NOMO-1 (cell line): ENCODE data around the gene TRIM17.
A peak's percentile ranks its signal among the peaks of the same experiment; 100 is the strongest.

ENCODE experiments used
- DNase-seq, 2 experiments: peaks; one replicate each; lab custom pipeline; 2025; ENCODE audit not compliant: unreplicated experiment in 2 of 2; lab: John Stamatoyannopoulos, UW

The TRIM17 gene

DNA sequence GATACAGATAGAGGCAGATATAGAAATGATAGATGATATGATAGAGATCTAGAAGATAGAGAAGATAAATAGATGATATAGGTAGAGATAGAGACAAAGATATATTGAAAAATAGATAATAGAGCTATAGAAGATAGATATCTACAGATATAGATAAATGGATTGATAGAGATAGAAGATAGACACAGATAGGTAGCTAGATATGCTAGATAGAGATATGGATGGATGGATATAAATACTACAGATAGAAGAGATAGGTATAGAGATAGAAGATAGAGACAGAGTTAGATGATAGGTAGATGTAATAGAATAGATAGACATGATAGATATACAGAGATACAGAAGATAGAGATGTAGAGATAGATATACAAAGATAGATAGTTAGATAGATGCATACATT is 31.4 kb downstream of the TRIM17 start:
- DNase-seq = no peak

DNA sequence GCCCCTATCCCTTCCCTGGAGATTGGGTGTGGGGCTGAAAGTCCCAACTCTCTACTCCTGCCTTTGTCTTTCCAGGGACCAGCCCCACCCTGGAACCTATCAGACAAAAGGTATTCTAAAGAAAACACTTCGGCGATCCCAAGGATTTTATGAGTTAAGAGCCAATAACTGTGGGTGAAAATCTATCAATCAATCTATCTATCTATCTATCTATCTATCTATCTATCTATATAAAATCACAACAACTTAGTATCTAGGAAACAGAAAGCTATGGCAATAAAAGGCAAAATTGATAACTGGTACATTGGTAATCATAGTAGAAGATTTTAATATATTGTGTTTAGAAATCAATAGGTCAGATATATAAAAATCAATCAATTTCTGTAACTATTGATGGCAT is 32.9 kb downstream of the TRIM17 start:
- DNase-seq = no peak

DNA sequence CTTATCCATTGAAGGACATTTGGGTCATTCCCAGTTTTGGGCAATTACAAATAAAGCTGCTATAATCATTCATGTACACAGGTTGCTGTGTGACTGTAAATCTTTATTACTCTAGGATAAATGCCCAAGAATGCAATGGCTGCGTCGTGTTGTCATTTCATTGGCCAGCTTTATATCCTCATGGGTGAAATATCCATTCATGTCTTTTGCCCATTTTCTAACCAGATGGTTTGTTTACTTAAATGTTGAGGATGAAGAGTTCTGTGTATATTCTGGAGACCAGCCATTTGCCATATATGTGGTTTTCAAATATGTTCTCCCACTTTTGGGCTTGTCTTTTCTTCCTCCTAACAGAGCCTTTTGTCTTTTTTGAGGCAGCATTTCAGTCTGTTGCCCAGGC is 35.3 kb downstream of the TRIM17 start:
- no peak for DNase-seq

- DNase-seq = no peak
These were observed 37.0 kb downstream of the TRIM17 start for GRCh38 chr1:228379666-228380065.

DNA sequence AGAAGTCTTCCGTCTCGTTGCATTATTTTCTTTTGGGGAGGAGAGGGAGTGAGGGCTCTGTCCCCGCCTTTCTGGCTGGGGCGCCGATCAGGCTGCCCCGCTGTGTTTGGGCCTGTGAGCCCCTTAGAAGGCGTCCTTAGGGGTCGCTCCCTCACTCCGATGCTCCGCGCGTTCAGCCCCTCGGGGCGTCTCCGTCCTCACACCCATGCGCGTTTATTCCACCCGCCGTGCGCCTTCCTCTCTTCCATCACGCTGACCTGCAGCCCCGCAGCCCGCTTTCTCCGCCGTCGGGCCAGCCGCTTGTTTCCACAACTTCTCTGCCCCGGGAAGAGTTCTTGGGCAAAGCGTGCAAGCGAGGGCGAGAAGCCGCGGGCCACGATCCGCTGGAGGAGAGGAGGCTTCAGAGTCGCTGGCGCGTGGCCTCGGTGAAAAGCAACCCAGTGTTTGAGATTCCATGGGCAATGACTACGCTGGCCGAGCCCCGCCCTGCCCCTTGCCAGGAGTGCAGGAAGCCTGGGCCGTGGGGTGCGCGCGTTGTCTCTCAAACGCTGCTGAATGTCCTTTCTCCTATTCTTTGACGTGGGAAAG is 37.7 kb downstream of the TRIM17 start:
- DNase-seq = peak; percentile 7 to 18

DNA sequence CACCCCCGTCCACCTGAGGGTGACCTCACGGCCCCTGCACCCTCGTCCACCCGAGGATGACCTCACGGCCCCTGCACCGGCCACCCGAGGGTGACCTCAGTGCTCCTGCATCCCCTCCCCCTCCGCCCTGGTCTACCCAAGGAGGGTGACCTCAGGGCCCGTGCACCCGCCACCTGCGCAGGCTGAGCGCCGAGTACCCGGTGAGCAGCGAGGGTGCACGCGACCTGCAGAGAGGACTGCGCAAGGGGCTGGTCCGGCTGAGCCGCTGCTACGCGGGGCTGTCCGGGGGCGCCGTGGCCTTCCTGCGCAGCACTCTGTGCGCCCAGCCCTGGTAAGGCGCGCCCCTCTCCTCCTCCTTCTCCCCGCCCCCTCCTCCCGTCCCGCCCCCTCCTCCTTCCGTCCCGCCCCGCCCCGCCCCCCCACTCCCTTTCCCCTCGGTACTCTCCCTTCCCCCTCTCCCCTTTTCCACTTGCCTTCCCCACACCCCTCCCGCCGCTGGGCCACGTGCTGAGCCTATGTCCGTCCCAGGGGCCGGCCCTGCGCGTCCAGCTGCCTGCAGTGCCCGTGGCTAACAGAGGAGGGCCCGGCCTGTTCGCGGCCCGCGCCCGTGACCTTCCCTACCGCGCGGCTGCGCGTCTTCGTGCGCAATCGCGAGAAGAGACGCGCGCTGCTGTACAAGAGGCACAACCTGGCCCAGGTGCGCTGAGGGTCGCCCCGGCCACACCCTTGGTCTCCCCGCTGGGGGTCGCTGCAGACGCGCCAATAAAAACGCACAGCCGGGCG is 38.4 kb downstream of the TRIM17 start:
- peak; percentile 46 to 75 for DNase-seq

DNA sequence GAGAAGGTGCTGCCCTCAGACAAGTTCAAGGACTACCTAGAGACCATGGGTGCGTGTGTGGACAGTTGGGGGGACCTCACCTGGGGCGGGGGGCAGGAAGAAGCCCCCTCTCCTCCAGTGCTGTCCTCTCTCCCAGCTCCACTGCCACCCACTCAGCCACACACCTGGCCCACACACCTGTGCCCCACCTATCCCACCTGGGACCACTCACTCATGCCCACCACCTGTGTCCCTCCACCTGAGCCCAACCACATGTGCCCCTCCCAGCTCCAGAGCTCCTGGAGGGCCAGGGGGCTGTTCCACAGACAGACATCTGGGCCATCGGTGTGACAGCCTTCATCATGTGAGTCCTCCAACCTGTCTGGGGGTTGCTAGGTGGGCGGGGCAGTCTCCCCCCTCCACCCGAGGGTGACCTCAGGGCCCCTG is 39.0 kb downstream of the TRIM17 start:
- no peak for DNase-seq

DNA sequence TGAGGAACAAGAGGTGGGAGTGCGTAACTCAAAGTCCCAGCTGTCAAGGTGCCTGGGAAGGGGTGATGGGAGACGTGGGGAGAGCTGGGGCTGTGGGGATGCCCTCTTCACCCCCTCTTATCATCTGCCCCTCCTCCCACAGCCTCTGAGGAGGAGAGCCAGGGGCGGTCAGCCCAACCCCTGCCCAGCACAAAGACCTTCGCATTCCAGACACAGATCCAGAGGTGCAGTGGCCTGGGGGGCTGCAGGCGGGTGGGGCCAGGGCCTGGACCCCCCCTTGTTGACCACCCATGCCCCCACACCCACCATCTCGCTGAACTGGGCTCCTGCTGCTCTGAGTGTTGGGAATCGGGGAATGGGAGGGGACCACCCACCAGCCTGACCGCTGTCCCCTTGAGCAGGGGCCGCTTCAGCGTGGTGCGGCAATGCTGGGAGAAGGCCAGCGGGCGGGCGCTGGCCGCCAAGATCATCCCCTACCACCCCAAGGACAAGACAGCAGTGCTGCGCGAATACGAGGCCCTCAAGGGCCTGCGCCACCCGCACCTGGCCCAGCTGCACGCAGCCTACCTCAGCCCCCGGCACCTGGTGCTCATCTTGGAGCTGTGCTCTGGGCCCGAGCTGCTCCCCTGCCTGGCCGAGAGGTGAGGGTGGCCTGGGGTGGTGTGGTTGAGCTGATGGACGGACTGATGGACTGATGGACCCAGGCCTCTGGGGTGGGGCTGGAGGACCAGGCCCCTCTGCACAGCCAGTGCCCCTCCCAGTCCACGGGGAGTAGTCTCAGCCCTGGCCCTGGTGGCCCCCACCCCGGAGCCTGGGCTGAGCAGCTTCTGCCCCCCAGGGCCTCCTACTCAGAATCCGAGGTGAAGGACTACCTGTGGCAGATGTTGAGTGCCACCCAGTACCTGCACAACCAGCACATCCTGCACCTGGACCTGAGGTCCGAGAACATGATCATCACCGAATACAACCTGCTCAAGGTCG is 39.7 kb downstream of the TRIM17 start:
- no peak for DNase-seq

DNA sequence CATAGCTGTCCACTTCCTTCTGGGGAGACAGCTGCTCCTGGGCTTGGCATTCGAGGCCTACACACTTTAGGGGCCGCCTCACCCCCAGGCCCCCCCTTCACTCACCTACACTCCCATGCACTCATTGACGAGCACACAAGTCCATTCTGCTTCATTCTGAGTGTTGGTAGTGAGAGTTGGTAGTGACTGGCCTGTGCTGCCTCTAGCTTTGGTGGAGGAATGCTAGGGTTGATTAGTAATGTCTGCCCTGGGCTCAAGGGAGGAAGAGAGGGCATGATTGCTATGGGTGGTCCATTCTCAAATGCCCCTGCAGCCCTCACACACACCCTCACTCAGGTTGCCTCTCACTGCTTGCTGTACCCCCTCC is 40.4 kb downstream of the TRIM17 start:
- DNase-seq = no peak

DNA sequence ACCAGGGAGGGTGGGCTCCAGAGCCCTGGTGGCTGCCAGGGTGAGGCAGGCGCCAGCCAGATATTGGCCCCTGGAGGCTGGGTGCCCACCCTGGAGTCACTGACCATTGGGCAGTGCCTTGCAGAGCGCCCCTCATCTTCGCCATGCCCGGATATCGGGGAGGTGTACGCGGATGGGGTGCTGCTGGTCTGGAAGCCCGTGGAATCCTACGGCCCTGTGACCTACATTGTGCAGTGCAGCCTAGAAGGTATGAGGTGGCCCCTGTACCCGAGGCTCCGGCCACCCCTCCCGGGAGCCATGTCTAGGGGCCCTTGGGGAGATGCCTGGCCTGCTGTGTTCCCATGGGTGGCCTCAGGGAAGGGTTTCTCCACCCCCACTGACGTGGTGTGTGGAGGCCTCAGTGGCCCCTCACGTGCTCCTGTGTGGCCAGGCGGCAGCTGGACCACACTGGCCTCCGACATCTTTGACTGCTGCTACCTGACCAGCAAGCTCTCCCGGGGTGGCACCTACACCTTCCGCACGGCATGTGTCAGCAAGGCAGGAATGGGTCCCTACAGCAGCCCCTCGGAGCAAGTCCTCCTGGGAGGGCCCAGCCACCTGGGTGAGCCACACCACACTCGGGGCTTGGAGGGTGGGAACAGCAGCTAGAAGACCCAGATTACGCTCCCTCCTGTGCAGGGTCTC is 40.9 kb downstream of the TRIM17 start:
- DNase-seq = no peak

DNA sequence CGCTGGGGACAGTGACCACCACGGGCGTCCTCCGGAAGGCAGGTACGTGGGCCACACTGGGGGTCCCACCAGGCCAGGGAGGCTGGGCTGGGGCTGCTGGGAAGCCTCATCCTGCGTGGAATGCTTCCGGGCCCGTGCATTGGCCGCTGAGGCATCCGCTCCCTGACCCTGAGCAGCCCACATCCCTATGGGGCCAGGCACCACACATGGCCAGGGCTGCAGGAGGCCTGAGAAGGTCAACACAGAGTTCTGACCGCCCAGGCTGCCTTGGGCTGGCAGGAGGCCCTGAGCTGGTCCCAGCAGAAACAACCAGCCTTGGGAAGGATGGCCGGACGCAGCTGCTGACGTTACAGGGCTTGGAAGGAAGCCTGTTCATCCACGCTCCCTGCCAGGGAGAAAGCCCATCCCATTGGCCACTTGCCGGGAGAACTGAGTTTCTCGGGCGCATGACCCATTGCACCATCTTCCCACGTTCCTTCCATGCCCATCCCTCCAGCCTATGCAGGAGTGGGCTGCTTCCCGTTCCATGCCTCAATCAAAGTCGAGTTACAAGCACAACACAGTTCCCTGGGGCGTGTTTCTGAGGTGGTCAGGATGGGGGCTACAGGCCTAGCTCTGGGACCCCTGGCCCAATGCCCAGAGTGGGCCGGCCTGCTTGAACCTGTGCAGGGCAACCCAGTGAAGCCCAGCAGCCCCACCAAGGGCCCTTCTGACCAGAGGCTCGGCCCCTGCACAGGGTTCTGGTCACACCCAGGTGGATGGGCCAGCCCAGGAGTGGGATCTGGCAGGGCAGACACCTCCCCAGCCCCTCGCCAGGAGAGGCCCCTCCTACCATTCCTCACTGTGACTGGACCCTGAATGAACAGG is 41.7 kb downstream of the TRIM17 start:
- no peak for DNase-seq

DNA sequence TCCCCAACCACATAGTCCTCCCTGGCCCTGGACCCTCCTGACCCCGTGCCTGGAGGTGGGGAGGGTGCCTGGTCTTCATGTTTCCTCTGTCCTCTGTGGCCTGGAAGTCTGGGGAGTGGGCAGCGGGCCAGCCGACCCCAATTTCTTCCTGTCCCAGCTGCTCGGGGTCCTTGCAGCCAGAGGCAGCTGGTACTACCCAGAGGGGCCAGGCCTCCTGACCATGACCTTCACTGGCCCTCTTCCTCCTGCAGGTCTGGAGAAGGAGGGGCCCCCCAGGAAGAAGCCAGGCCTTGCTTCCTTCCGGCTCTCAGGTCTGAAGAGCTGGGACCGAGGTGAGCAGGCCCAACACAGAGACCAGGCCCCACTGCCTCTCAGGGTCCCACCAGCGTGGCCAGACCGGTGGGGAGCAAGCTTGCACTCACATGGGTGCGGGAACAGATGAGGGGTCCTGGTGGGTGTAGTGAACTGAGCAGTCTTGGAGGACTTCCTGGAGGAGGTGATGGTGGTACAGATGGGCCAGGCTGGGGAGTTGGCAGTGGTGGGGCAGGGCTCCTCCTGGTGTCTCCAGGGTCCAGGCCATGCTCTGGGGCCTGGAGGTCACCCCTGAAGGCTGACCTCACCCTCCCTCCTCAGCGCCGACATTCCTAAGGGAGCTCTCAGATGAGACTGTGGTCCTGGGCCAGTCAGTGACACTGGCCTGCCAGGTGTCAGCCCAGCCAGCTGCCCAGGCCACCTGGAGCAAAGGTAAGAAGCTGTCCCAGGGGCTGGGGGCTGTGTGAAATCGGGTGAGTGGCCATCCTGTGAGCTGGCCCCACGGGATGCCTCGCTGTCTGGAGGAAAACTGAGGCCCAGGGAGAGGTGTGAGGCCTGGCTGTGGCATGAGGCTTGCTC is 42.7 kb downstream of the TRIM17 start:
- no peak for DNase-seq

DNA sequence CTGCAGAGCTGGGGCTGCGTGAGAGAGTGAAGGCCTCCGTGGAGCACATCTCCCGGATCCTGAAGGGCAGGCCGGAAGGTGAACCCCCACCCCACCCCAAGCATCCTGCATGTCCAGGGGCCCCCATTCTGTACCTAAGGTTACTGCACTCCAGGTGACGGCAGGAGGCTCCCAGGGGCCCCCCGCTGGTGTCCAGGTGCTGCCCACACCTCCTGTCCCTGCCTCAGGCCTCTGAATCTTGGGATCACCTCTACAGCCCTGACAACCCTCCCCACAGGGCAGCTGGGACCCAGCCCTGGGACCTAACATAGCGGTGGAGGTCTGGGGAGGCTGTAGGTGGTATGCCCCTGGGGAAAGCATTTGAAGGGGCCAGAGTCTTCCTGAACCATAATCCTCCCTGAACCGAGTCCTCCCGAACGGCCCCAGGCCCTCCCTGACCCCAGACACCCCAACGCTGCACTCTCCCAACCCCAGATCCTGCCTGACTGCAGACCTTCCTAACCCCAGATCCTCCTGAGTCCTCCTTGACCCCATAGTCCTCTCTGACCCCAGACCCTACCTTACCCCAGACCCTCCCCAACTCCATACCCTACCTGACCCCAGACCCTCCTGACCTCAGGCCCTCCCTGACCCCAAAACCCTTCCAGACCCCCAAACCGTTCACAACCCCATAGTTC is 43.5 kb downstream of the TRIM17 start:
- no peak for DNase-seq

- no peak for DNase-seq
These were observed 44.3 kb downstream of the TRIM17 start for GRCh38 chr1:228372183-228373003.

- DNase-seq = no peak
These were observed 44.9 kb downstream of the TRIM17 start for GRCh38 chr1:228371741-228372182.

DNA sequence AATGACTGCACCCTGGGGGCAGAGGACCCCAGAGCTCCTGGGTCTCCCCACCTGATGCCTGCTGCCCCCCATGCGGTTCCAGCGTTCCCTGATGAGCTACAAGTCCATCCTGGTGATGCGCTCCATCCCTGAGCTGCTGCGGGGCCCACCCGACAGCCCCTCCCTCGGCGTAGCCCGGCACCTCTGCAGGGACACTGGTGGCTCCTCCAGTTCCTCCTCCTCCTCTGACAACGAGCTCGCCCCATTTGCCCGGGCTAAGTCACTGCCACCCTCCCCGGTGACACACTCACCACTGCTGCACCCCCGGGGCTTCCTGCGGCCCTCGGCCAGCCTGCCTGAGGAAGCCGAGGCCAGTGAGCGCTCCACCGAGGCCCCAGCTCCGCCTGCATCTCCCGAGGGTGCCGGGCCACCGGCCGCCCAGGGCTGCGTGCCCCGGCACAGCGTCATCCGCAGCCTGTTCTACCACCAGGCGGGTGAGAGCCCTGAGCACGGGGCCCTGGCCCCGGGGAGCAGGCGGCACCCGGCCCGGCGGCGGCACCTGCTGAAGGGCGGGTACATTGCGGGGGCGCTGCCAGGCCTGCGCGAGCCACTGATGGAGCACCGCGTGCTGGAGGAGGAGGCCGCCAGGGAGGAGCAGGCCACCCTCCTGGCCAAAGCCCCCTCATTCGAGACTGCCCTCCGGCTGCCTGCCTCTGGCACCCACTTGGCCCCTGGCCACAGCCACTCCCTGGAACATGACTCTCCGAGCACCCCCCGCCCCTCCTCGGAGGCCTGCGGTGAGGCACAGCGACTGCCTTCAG is 45.5 kb downstream of the TRIM17 start:
- DNase-seq = no peak
